GM12878 (cell line): Measurements from ENCODE around the gene KCTD16. TPM values are rescaled to one million over a fixed set of nuclear protein-coding genes. Genes with fewer than 3 reads are reported as not detected.

Experiments used
- ATAC-seq: fragments of 200-7000 bp; cut with Tn5 transposase; 3 replicates; pipeline ENCODE4 v1.9.1; 2020; ENCODE audit warnings: mild to moderate bottlenecking, moderate library complexity
- BruUV-seq: library from RNA; stranded (reverse); fragments of 400-500 nt; replicated peaks from 2 replicates; lab custom pipeline; 2021; lab: Mats Ljungman, UMichigan
- CTCF ChIA-PET: fragments of 300-600 bp; sonication (Branson Sonifier 250); formaldehyde crosslinking; extraction: SDS; loops from one replicate; lab custom pipeline; 2021; ENCODE audit warnings: inconsistent platforms; lab: Yijun Ruan, JAX
- POLR2A ChIA-PET: fragments of 350-600 bp; formaldehyde crosslinking; extraction: SDS; loops from one replicate; lab custom pipeline; 2021; ENCODE audit warnings: inconsistent platforms; lab: Charles Lee
- RAD21 ChIA-PET: fragments of 300-600 bp; sonication (Branson Sonifier 250); formaldehyde crosslinking; loops from one replicate; lab custom pipeline; 2023; ENCODE audit warnings: antibody characterized with exemption; ENCODE audit not compliant: unreplicated experiment; lab: Charles Lee
- SMC1A ChIA-PET: fragments of 300-600 bp; sonication (Branson Sonifier 250); formaldehyde crosslinking; loops from one replicate; lab custom pipeline; 2023; ENCODE audit not compliant: unreplicated experiment, uncharacterized antibody; lab: Charles Lee
- DNase-seq: peaks from one replicate; pipeline ENCODE4 v3.0.0-alpha.2; 2011; ENCODE audit warnings: low read depth, low spot score
- FAIRE-seq: peaks from 3 replicates; lab custom pipeline; 2011; peaks lifted over from hg19 to GRCh38; lab: Jason Lieb, UNC
- H2AFZ ChIP-seq: 2 replicates; pipeline ENCODE4 v1.6.0; 2011; ENCODE audit warnings: low read depth, low read length, control low read depth; ENCODE audit not compliant: control insufficient read depth
- H3K27ac ChIP-seq: 2 replicates; pipeline ENCODE4 v1.5.1; 2011; ENCODE audit warnings: control low read depth; ENCODE audit not compliant: control insufficient read depth, insufficient read depth
- H3K27me3 ChIP-seq, 2 experiments: replicated peaks in 1 of 2; 2 replicates each; pipeline versions ENCODE4 v1.6.0 to v1.6.1; 2011; ENCODE audit warnings: low read length in 1 of 2; ENCODE audit not compliant: control insufficient read depth in 2 of 2, insufficient read depth in 2 of 2
- H3K36me3 ChIP-seq, 2 experiments: 2 replicates each; pipeline ENCODE4 v1.5.1; 2011; ENCODE audit warnings: low read length in 1 of 2; ENCODE audit not compliant: control insufficient read depth in 2 of 2, insufficient read depth in 2 of 2
- H3K4me1 ChIP-seq: 2 replicates; pipeline ENCODE4 v1.6.1; 2011; ENCODE audit warnings: mild to moderate bottlenecking, low read length, moderate library complexity, mixed read lengths; ENCODE audit not compliant: control insufficient read depth, insufficient read depth
- H3K4me2 ChIP-seq: 2 replicates; pipeline ENCODE4 v1.6.0; 2011; ENCODE audit warnings: control low read depth; ENCODE audit not compliant: control insufficient read depth, insufficient read depth
- H3K4me3 ChIP-seq: fragments of 200-600 bp; sonication (generic); 2 replicates; pipeline ENCODE4 v1.5.1; 2016
- H3K79me2 ChIP-seq: 2 replicates; pipeline ENCODE4 v1.6.0; 2011; ENCODE audit warnings: low read length; ENCODE audit not compliant: control insufficient read depth, insufficient read depth
- H3K9ac ChIP-seq: 2 replicates; pipeline ENCODE4 v1.8.0; 2011; ENCODE audit warnings: low read length, control low read depth, mixed read lengths; ENCODE audit not compliant: control insufficient read depth, insufficient read depth
- H3K9me3 ChIP-seq: replicated peaks from 3 replicates; pipeline ENCODE4 v1.5.1; 2011; ENCODE audit warnings: mild to moderate bottlenecking, low read length; ENCODE audit not compliant: control insufficient read depth, insufficient read depth
- H4K20me1 ChIP-seq: 2 replicates; pipeline ENCODE4 v1.6.0; 2011; ENCODE audit not compliant: control insufficient read depth, insufficient read depth
- BCL11A ChIP-seq: IDR thresholded peaks from 2 replicates; pipeline ENCODE4 v1.6.1; 2011; ENCODE audit warnings: low read depth, low read length
- CREM ChIP-seq: IDR thresholded peaks from 2 replicates; pipeline ENCODE4 v1.6.1; 2014; ENCODE audit warnings: antibody characterized with exemption, low read depth
- E2F8 ChIP-seq: fragments of 450-650 bp; IDR thresholded peaks from 2 replicates; pipeline ENCODE4 v1.6.1; 2018; ENCODE audit warnings: mild to moderate bottlenecking, low read depth, moderate library complexity; ENCODE audit not compliant: partially characterized antibody
- ELK1 ChIP-seq: IDR thresholded peaks from 2 replicates; pipeline ENCODE4 v1.6.1; 2012; ENCODE audit warnings: low read depth, low read length, improper control_type of control experiment
- HDAC2 ChIP-seq: fragments of 200-600 bp; sonication (generic); IDR thresholded peaks from 2 replicates; pipeline ENCODE4 v1.6.1; 2017
- MEF2B ChIP-seq: fragments of 450-650 bp; IDR thresholded peaks from 2 replicates; pipeline ENCODE4 v1.6.1; 2018; ENCODE audit warnings: mild to moderate bottlenecking, moderate library complexity; ENCODE audit not compliant: partially characterized antibody, poor library complexity, severe bottlenecking
- NR2C2 ChIP-seq: IDR thresholded peaks from 2 replicates; pipeline ENCODE4 v1.6.1; 2011; ENCODE audit warnings: borderline replicate concordance, low read depth; ENCODE audit not compliant: control insufficient read depth, insufficient read length
- PBX3 ChIP-seq: IDR thresholded peaks from 2 replicates; pipeline ENCODE4 v1.6.1; 2011; ENCODE audit warnings: mild to moderate bottlenecking, low read depth, low read length, moderate library complexity; ENCODE audit not compliant: insufficient replicate concordance
- PML ChIP-seq: IDR thresholded peaks from 2 replicates; pipeline ENCODE4 v1.6.1; 2012; ENCODE audit warnings: low read length, inconsistent platforms
- POLR2A ChIP-seq: IDR thresholded peaks from 2 replicates; pipeline ENCODE4 v1.6.1; 2011; ENCODE audit warnings: low read depth, mild to moderate bottlenecking, low read length
- TAF1 ChIP-seq: IDR thresholded peaks from 2 replicates; pipeline ENCODE4 v1.6.1; 2011; ENCODE audit warnings: mild to moderate bottlenecking, low read depth, low read length, borderline replicate concordance
- ZSCAN29 ChIP-seq: fragments of 450-650 bp; IDR thresholded peaks from 2 replicates; pipeline ENCODE4 v1.6.1; 2017; ENCODE audit warnings: mild to moderate bottlenecking, moderate library complexity
- WGBS: methylation state at CpG from one replicate; pipeline ENCODE4 v1.1.6; 2016; ENCODE audit warnings: low lambda C conversion rate; ENCODE audit not compliant: insufficient replicate concordance, insufficient coverage; ENCODE audit errors: missing lambda C conversion rate; 5-methylcytosine and 5-hydroxymethylcytosine counted together
- in situ Hi-C: fragments of 300-500 bp; cut with MboI; formaldehyde crosslinking; loops from 9 replicates; pipeline ENCODE4 v1.14.3; 2018; ENCODE audit warnings: mixed read lengths
- intact Hi-C: fragments of 100-400 bp; cut with micrococcal nuclease; formaldehyde crosslinking; loops from one replicate; pipeline ENCODE4 v1.14.2; 2022; ENCODE audit not compliant: unreplicated experiment
- polyA plus RNA-seq, 11 experiments: library from polyadenylated mRNA; depleted of rRNA in 4 of 11; unstranded in 6 of 11; stranded (reverse) in 5 of 11; fragments of >200 nt; fragmentation: Nextera tagmentation in 4 of 11; fragmentation: Illumina TruSeq in 1 of 11; extraction: Ambion mirVana in 4 of 11; extraction: Trizol in 1 of 11; gene quantifications; 1 replicate in 1 of 11; 2 replicates in 10 of 11; pipeline versions ENCODE4 v1.2.1 to v1.2.3, GENCODE V29; 2011 to 2016; ENCODE audit warnings: inconsistent platforms in 2 of 11, missing spikeins in 2 of 11, low read depth in 1 of 11
- total RNA-seq, 4 experiments: library from RNA; depleted of rRNA in 3 of 4; stranded (reverse); fragments of >200 nt in 3 of 4; fragmentation: Illumina TruSeq in 1 of 4; extraction: Trizol in 1 of 4; gene quantifications; 2 replicates each; pipeline versions ENCODE4 v1.2.1 to v1.2.3, GENCODE V29; 2013 to 2021

Gene KCTD16
- total and polyA plus RNA-seq, 10 of the 15 experiments (the other 5 are each of a cell fraction or from before 2014, with no cell fraction given): 0.03 to 0.10 (median 0.06) TPM; not detected in 3

GRCh38 chr5:144418719-144419118 lies 248.0 kb downstream of the KCTD16 start:
- H3K27me3 ChIP-seq: no peaks in the 10 kb centered on the region
- no peak overlapping the region for H3K9ac ChIP-seq
- no peaks in the 10 kb centered on the region for H3K9me3 ChIP-seq
- H3K36me3 ChIP-seq: no peaks in the 10 kb centered on the region
- ATAC-seq: no peak
- H4K20me1 ChIP-seq: no peaks in the 10 kb centered on the region
- intact Hi-C loops (no loop called here), in situ Hi-C loops (no loop called here)
- ChIA-PET POLR2A (no interaction called here), CTCF (interaction anchor here (1.3 kb wide), 1 partner anchor 11 kb away, joined by 3 read pairs; no protein-coding TSS in a partner anchor), SMC1A (no interaction called here)
- H3K27ac ChIP-seq: no peak overlapping the region
- no peaks in the 10 kb centered on the region for H3K79me2 ChIP-seq
- BruUV-seq: no TSS peak
- no peak overlapping the region for H3K4me2 ChIP-seq
- TF ChIP-seq ZSCAN29 (no peak), ELK1 (no peak), PBX3 (no peak), CREM (no peak), E2F8 (no peak), HDAC2 (no peak), TAF1 (no peak), NR2C2 (no peak), BCL11A (no peak), MEF2B (no peak), POLR2A (no peak), PML (no peak)
- TF ChIP-seq, all 136 proteins: peak for 0
- Histone ChIP-seq H3K4me3 (no peak overlapping the region), H2AFZ (no peak overlapping the region), H3K4me1 (no peaks in the 10 kb centered on the region)
- RAD21 ChIA-PET: no interaction called here
- FAIRE-seq: no peak
- DNase-seq: no peak
- WGBS: 33% methylated on average over 3 of the region's 3 CpGs
